Activated CD4-positive, alpha-beta memory T cell treated with anti-CD3 and anti-CD28 coated beads for 36 hours (primary cell): ENCODE measurements around the gene LRRC59. TPM values are rescaled to one million over a fixed set of nuclear protein-coding genes. Genes with fewer than 3 reads are reported as not detected.
"Not testable (repeated sequence)": the region's sequence is repeated elsewhere in the genome, so short reads cannot be mapped to it uniquely, and the experiment has no call there.

Experiments used
- CTCF ChIA-PET: fragments of 350-600 bp; sonication (Branson Sonifier 250); formaldehyde crosslinking; loops from one replicate; lab custom pipeline; 2021; ENCODE audit warnings: antibody characterized with exemption, inconsistent platforms; lab: Charles Lee
- POLR2A ChIA-PET: fragments of 350-600 bp; sonication (Branson Sonifier 250); formaldehyde crosslinking; loops from one replicate; lab custom pipeline; 2021; ENCODE audit warnings: antibody characterized with exemption; lab: Charles Lee
- DNase-seq: peaks from one replicate; pipeline ENCODE4 v3.0.0-alpha.2; 2020
- H3K27ac Mint-ChIP-seq: one replicate; pipeline ENCODE4 v1.8.0; 2021; ENCODE audit warnings: mixed read lengths
- H3K27me3 Mint-ChIP-seq: one replicate; pipeline ENCODE4 v1.8.0; 2021; ENCODE audit warnings: mixed read lengths
- H3K36me3 Mint-ChIP-seq: one replicate; pipeline ENCODE4 v1.8.0; 2021; ENCODE audit warnings: mixed read lengths
- H3K4me1 Mint-ChIP-seq: one replicate; pipeline ENCODE4 v1.8.0; 2021; ENCODE audit warnings: low read depth, mixed read lengths
- H3K4me3 Mint-ChIP-seq: one replicate; pipeline ENCODE4 v1.8.0; 2021; ENCODE audit warnings: mild to moderate bottlenecking, mixed read lengths
- H3K9me3 Mint-ChIP-seq: one replicate; pipeline ENCODE4 v1.8.0; 2021; ENCODE audit warnings: mixed read lengths
- intact Hi-C: fragments of 100-400 bp; cut with micrococcal nuclease; formaldehyde crosslinking; loops from one replicate; pipeline ENCODE4 v1.15.1; 2023
- total RNA-seq, 2 experiments: library from RNA; stranded (reverse); gene quantifications; one replicate each; pipeline ENCODE4 v1.2.3, GENCODE V29; 2021

The LRRC59 gene
- total RNA-seq, 2 experiments from 2014 or later, result 77.1 to 78.8 TPM

DNA sequence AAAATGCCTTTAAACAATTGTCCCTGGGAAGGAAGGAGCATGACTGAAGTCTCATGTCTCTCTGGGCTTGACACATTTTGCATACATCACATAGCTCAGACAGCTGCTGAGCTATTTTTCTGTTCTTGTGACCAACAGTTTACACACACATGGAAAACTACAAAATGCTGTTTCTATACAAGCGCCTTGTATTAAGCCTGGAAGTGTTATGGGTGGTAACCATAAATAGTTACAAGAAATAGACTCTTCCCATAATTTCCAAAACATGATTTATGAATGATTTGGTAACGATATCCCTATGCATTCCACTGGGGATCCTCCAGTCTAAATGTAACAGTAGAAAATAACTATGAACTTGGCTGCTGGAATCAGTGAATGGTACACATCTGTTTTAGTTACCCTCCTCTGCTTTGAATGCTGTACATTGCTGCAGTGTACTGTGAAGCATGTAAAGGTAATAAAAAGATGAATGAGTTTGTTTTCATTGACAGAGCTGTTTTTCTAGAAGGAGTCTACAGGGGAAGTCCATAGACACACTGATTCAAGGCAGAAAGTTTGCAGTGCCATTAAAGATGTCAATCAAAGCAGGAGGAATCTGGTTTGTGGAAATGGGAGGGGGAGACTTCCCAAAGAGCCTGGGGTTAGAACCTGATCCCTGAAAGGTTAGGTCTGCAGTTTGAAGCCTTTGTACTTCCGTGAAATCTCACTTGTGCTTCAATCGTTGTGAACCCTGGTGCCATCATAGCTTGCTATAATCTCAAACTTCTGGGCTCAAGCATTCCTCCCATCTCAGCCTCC, 33.7 kb upstream of the LRRC59 start:
- CTCF ChIA-PET, result interaction anchor here (0.9 to 2.6 kb wide), 5 partner anchors 9 to 159 kb away, joined by 3 to 9 read pairs (median 3); partner anchors contain the start of gene LRRC59

DNA sequence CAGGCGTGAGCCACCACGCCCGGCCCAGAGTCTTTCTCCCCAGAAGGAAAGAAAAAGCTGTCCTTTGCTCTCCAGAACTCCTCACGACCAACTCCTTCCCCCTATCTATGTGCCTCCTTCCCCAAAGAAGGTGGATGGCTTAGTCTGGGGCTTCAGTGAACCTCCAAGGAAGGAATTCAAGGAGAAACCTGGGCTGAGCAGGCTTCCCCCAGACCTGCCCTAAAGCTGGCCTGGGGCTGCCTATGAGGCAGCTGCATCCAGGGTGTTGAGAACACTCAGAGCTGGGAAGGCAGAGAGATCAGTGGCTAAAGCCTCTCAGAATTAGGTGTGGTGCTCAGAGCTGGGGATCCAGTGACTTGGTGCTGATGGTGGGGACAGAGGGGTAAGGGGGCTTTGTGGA, 32.5 kb upstream of the LRRC59 start:
- intact Hi-C loops, result no loop called here

More for the DNA sequence above, 33.7 kb upstream of the LRRC59 start:
- Mint-ChIP-seq H3K27me3 (no peaks in the 10 kb centered on the region), H3K4me1 (peaks cover 14% of the 10 kb centered on the region), H3K36me3 (no peaks in the 10 kb centered on the region), H3K27ac (no peak overlapping the region), H3K9me3 (no peaks in the 10 kb centered on the region), H3K4me3 (no peak overlapping the region)
- DNase-seq, result no peak
- POLR2A ChIA-PET, result interaction anchor here (0.9 kb wide), 1 partner anchor 34 kb away, joined by 4 read pairs; the partner anchor contains the start of gene LRRC59
- intact Hi-C loops, result no loop called here

GRCh38 chr17:50428831-50429424, 31.6 kb upstream of the LRRC59 start:
- intact Hi-C loops, result no loop called here
- H3K27ac Mint-ChIP-seq, result no peak overlapping the region
- DNase-seq, result no peak
- H3K4me3 Mint-ChIP-seq, result no peak overlapping the region
- peaks cover 19% of the 10 kb centered on the region for H3K4me1 Mint-ChIP-seq
- ChIA-PET POLR2A (no interaction called here), CTCF (interaction anchor here (2.6 kb wide), 1 partner anchor 32 kb away, joined by 9 read pairs; the partner anchor contains the start of gene LRRC59)
- no peaks in the 10 kb centered on the region for H3K27me3 Mint-ChIP-seq
- H3K36me3 Mint-ChIP-seq, result no peaks in the 10 kb centered on the region
- H3K9me3 Mint-ChIP-seq, result no peaks in the 10 kb centered on the region

More for the DNA sequence above, 32.5 kb upstream of the LRRC59 start:
- ChIA-PET POLR2A (no interaction called here), CTCF (interaction anchor here (0.9 to 2.6 kb wide), 3 partner anchors 33 to 158 kb away, joined by 3 to 9 read pairs (median 3); partner anchors contain the start of gene LRRC59)
- Mint-ChIP-seq H3K27me3 (no peaks in the 10 kb centered on the region), H3K9me3 (no peaks in the 10 kb centered on the region), H3K27ac (no peak overlapping the region), H3K36me3 (no peaks in the 10 kb centered on the region), H3K4me3 (no peak overlapping the region), H3K4me1 (peaks cover 19% of the 10 kb centered on the region)
- DNase-seq, result no peak

GRCh38 chr17:50428126-50428525, 30.8 kb upstream of the LRRC59 start:
- intact Hi-C loops, DNase-seq, POLR2A ChIA-PET, H3K4me3 Mint-ChIP-seq, H3K27ac Mint-ChIP-seq, H3K27me3 Mint-ChIP-seq, H3K9me3 Mint-ChIP-seq, H3K36me3 Mint-ChIP-seq: not testable (repeated sequence)
- CTCF ChIA-PET, result interaction anchor here (3.6 kb wide), 1 partner anchor 30 kb away, joined by 27 read pairs; the partner anchor contains the start of gene LRRC59
- peaks cover 19% of the 10 kb centered on the region for H3K4me1 Mint-ChIP-seq

DNA sequence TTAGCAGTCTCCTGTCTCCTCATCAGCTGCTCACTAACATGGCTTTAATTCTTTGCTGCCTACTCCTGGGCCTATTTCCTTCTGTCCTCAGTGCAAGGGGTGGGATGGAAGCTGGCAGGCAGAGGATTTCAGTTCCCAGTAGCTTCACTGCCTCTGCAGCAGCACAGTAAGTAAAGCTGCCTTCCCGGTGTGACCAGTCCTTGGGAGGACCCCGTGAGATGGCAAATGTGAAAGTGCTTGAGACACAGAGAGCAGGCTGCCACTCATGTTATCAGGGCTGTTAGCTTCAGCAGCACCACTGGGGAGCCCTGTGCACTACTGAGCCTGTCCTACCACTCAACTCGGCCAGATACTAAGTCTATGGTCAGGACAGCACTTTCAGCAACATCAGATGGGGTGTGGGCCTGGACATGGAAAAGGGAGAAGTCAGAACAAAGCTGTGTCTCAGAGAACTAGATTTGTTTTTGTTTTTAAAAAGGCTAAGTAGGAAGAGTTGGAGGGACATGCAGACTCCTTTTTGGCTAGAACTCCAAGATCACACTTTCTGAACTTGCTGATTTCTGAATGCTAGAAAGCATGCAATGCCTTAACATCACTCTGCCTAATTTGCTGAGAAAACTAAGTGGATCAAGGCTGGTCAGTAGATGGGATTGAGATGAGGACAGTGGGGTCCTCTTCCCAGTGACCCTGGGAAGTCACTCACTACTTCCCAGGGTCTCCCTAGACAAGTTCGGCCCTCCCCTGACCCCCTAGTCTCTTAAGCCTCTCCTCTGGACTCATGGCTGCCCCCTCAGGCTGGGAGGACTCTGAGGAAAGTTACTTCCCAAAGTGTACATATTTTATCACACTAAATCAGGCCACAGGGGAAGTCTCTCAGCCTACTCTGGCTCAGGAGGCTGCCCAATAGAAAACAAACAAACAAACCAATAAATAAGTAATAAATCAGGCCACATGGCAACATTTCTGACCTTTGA, 29.8 kb upstream of the LRRC59 start:
- CTCF ChIA-PET, result interaction anchor here (0.6 to 3.6 kb wide), 3 partner anchors 29 to 65 kb away, joined by 3 to 27 read pairs (median 5); partner anchors contain the start of gene LRRC59
- DNase-seq, result peak; percentile 47
- H3K27me3 Mint-ChIP-seq, result no peaks in the 10 kb centered on the region
- no peaks in the 10 kb centered on the region for H3K36me3 Mint-ChIP-seq
- H3K27ac Mint-ChIP-seq, result peak overlapping the region; percentile 43
- peak overlapping the region; percentile 81 for H3K4me3 Mint-ChIP-seq
- intact Hi-C loops, result loop anchor here (1.0 to 2.0 kb wide), 2 partner anchors 52 to 115 kb away; partner anchors contain the start of gene RSAD1
- POLR2A ChIA-PET, result interaction anchor here (1.3 to 1.4 kb wide), 3 partner anchors 30 to 54 kb away, joined by 3 to 12 read pairs (median 3); partner anchors contain the start of gene LRRC59
- no peaks in the 10 kb centered on the region for H3K9me3 Mint-ChIP-seq
- H3K4me1 Mint-ChIP-seq, result peaks cover 19% of the 10 kb centered on the region

GRCh38 chr17:50426472-50426782, 29.1 kb upstream of the LRRC59 start:
- peaks cover 23% of the 10 kb centered on the region for H3K4me1 Mint-ChIP-seq
- peak overlapping the region; percentile 81 for H3K4me3 Mint-ChIP-seq
- no peaks in the 10 kb centered on the region for H3K9me3 Mint-ChIP-seq
- POLR2A ChIA-PET, result interaction anchor here (0.9 to 1.4 kb wide), 4 partner anchors 9 to 53 kb away, joined by 3 to 12 read pairs (median 3); partner anchors contain the start of gene LRRC59
- no peaks in the 10 kb centered on the region for H3K36me3 Mint-ChIP-seq
- no peak for DNase-seq
- no peaks in the 10 kb centered on the region for H3K27me3 Mint-ChIP-seq
- CTCF ChIA-PET, result interaction anchor here (0.6 to 3.6 kb wide), 3 partner anchors 29 to 65 kb away, joined by 3 to 27 read pairs (median 5); partner anchors contain the start of gene LRRC59
- H3K27ac Mint-ChIP-seq, result peak overlapping the region; percentile 43
- intact Hi-C loops, result loop anchor here (1.0 to 2.0 kb wide), 2 partner anchors 52 to 116 kb away; partner anchors contain the start of gene RSAD1

GRCh38 chr17:50425682-50426471, 28.6 kb upstream of the LRRC59 start, which contains the start of gene ACSF2:
TSS of gene ACSF2 (plus strand) at chr17:50426218. CDS start at chr17:50426262, 44 bp downstream.
- ChIA-PET CTCF (interaction anchor here (0.6 to 3.6 kb wide), 4 partner anchors 14 to 357 kb away, joined by 3 to 27 read pairs (median 4); partner anchors contain the start of gene LRRC59), POLR2A (interaction anchor here (0.9 to 1.4 kb wide), 7 partner anchors 9 to 64 kb away, joined by 3 to 12 read pairs (median 3); partner anchors contain the start of gene LRRC59)
- peaks cover 27% of the 10 kb centered on the region for H3K4me1 Mint-ChIP-seq
- peak within 1 kb of the TSS; percentile 43 for H3K27ac Mint-ChIP-seq
- H3K36me3 Mint-ChIP-seq, result no peaks in the 10 kb centered on the region
- peak within 1 kb of the TSS; percentile 81 for H3K4me3 Mint-ChIP-seq
- H3K27me3 Mint-ChIP-seq, result no peaks in the 10 kb centered on the region
- DNase-seq, result peak; percentile 83
- intact Hi-C loops, result loop anchor here (1.0 to 2.0 kb wide), 2 partner anchors 53 to 116 kb away; partner anchors contain the start of gene RSAD1
- no peaks in the 10 kb centered on the region for H3K9me3 Mint-ChIP-seq

- intact Hi-C loops, result no loop called here
- ChIA-PET CTCF (interaction anchor here (0.6 to 3.6 kb wide), 3 partner anchors 13 to 358 kb away, joined by 3 to 27 read pairs (median 4); partner anchors contain the start of gene LRRC59), POLR2A (interaction anchor here (0.9 to 1.1 kb wide), 3 partner anchors 18 to 63 kb away, joined by 3 read pairs; no protein-coding TSS in a partner anchor)
- peak overlapping the region; percentile 77 for H3K4me3 Mint-ChIP-seq
- peaks cover 34% of the 10 kb centered on the region for H3K4me1 Mint-ChIP-seq
- no peaks in the 10 kb centered on the region for H3K27me3 Mint-ChIP-seq
- H3K27ac Mint-ChIP-seq, result no peak overlapping the region
- no peaks in the 10 kb centered on the region for H3K9me3 Mint-ChIP-seq
- no peak for DNase-seq
- no peaks in the 10 kb centered on the region for H3K36me3 Mint-ChIP-seq
These were observed 27.8 kb upstream of the LRRC59 start for GRCh38 chr17:50424996-50425681.

- no peaks in the 10 kb centered on the region for H3K27me3 Mint-ChIP-seq
- H3K4me1 Mint-ChIP-seq, result peaks cover 38% of the 10 kb centered on the region
- intact Hi-C loops, result no loop called here
- CTCF ChIA-PET, result interaction anchor here (3.6 kb wide), 1 partner anchor 27 kb away, joined by 27 read pairs; the partner anchor contains the start of gene LRRC59
- H3K36me3 Mint-ChIP-seq, result no peaks in the 10 kb centered on the region
- H3K9me3 Mint-ChIP-seq, result no peaks in the 10 kb centered on the region
- DNase-seq, result no peak
- no peak overlapping the region for H3K4me3 Mint-ChIP-seq
- POLR2A ChIA-PET, result interaction anchor here (0.9 to 1.1 kb wide), 3 partner anchors 19 to 63 kb away, joined by 3 read pairs; no protein-coding TSS in a partner anchor
- no peak overlapping the region for H3K27ac Mint-ChIP-seq
These were observed 27.1 kb upstream of the LRRC59 start for GRCh38 chr17:50424246-50424995.
